Chondrocyte (in vitro differentiated cells): ENCODE measurements around the gene PDGFRB. TPM values are rescaled to one million over a fixed set of nuclear protein-coding genes. Genes with fewer than 3 reads are reported as not detected.

Experiments used
- DNase-seq: peaks from one replicate; pipeline ENCODE4 v3.0.0; 2021; ENCODE audit warnings: mixed read lengths, low spot score
- H3K27ac Mint-ChIP-seq: one replicate; pipeline ENCODE4 v1.8.0; 2021; ENCODE audit warnings: mild to moderate bottlenecking, moderate library complexity, mixed read lengths; ENCODE audit not compliant: unreplicated experiment
- H3K27me3 Mint-ChIP-seq: 2 replicates; pipeline ENCODE4 v1.8.0; 2021; ENCODE audit warnings: low read depth, mixed read lengths
- H3K36me3 Mint-ChIP-seq: 2 replicates; pipeline ENCODE4 v1.8.0; 2021; ENCODE audit warnings: low read depth, mixed read lengths
- H3K4me1 Mint-ChIP-seq: 2 replicates; pipeline ENCODE4 v1.8.0; 2021; ENCODE audit warnings: low read depth, mild to moderate bottlenecking, mixed read lengths
- H3K4me3 Mint-ChIP-seq: one replicate; pipeline ENCODE4 v1.8.0; 2021; ENCODE audit warnings: mild to moderate bottlenecking, moderate library complexity, mixed read lengths; ENCODE audit not compliant: unreplicated experiment
- H3K9me3 Mint-ChIP-seq: 2 replicates; pipeline ENCODE4 v1.8.0; 2021; ENCODE audit warnings: low read depth, mixed read lengths
- CTCF ChIP-seq: fragments of 200-600 bp; sonication (generic); IDR thresholded peaks from 2 replicates; pipeline ENCODE4 v1.5.0; 2021; ENCODE audit warnings: antibody characterized with exemption, mild to moderate bottlenecking, moderate library complexity
- total RNA-seq: library from RNA; stranded (reverse); gene quantifications from 3 replicates; pipeline ENCODE4 v1.2.1, GENCODE V29; 2021

The PDGFRB gene
- total RNA-seq, 1 donor from 2014 or later: 499 TPM

- no peak for DNase-seq
- Mint-ChIP-seq H3K9me3 (no peaks in the 10 kb centered on the region), H3K4me1 (peaks cover 11% of the 10 kb centered on the region), H3K4me3 (no peak overlapping the region), H3K27ac (peak overlapping the region; percentile 27), H3K36me3 (peaks cover 60% of the 10 kb centered on the region), H3K27me3 (no peaks in the 10 kb centered on the region)
- no peak for TF ChIP-seq CTCF
These were observed 31.0 kb downstream of the PDGFRB start for GRCh38 chr5:150124596-150124995.

GRCh38 chr5:150124111-150124557 lies 31.5 kb downstream of the PDGFRB start:
- no peak for TF ChIP-seq CTCF
- Mint-ChIP-seq H3K4me1 (peaks cover 11% of the 10 kb centered on the region), H3K27ac (peak overlapping the region; percentile 27), H3K4me3 (no peak overlapping the region), H3K36me3 (peaks cover 65% of the 10 kb centered on the region), H3K27me3 (no peaks in the 10 kb centered on the region), H3K9me3 (no peaks in the 10 kb centered on the region)
- DNase-seq: peak; percentile 72

- no peak for DNase-seq
- Mint-ChIP-seq H3K27me3 (no peaks in the 10 kb centered on the region), H3K36me3 (peaks cover 64% of the 10 kb centered on the region), H3K4me3 (no peak overlapping the region), H3K27ac (no peak overlapping the region), H3K9me3 (no peaks in the 10 kb centered on the region), H3K4me1 (peaks cover 8% of the 10 kb centered on the region)
- no peak for TF ChIP-seq CTCF
These were observed 32.1 kb downstream of the PDGFRB start for GRCh38 chr5:150123542-150123941.

GRCh38 chr5:150122536-150123481 lies 32.8 kb downstream of the PDGFRB start:
- Mint-ChIP-seq H3K27me3 (no peaks in the 10 kb centered on the region), H3K4me1 (peaks cover 4% of the 10 kb centered on the region), H3K36me3 (peaks cover 58% of the 10 kb centered on the region), H3K27ac (no peak overlapping the region), H3K4me3 (no peak overlapping the region), H3K9me3 (no peaks in the 10 kb centered on the region)
- TF ChIP-seq CTCF: no peak
- DNase-seq: peak; percentile 84

- H3K36me3 Mint-ChIP-seq: peaks cover 59% of the 10 kb centered on the region
- H3K27me3 Mint-ChIP-seq: no peaks in the 10 kb centered on the region
- H3K9me3 Mint-ChIP-seq: no peaks in the 10 kb centered on the region
- DNase-seq: peak; percentile 68
- peak overlapping the region; percentile 37 for H3K27ac Mint-ChIP-seq
- H3K4me3 Mint-ChIP-seq: no peak overlapping the region
- peak; percentile 53 for TF ChIP-seq CTCF
- peaks cover 10% of the 10 kb centered on the region for H3K4me1 Mint-ChIP-seq
These were observed 33.5 kb downstream of the PDGFRB start for GRCh38 chr5:150122158-150122510.
